ENCODE data around the gene UCK2. TPM values are rescaled to one million over a fixed set of nuclear protein-coding genes. Genes with fewer than 3 reads are reported as not detected.

UCK2 gene
- total RNA-seq, 4 donors from 2014 or later = 40.3 to 47.8 (median 42.2) TPM

GRCh38 chr1:165854101-165854845 is 26.9 kb downstream of the UCK2 start:
- WGBS, 2 donors = 74 to 79% methylated on average over 7 of the region's 7 CpGs
- intact Hi-C loops (cut with DNase I; ENCODE audit: low total_unique reads) = no loop called here
- no peak for DNase-seq (ENCODE audit: low spot score in 2 of 2)
- TF ChIP-seq, protein P1, sequence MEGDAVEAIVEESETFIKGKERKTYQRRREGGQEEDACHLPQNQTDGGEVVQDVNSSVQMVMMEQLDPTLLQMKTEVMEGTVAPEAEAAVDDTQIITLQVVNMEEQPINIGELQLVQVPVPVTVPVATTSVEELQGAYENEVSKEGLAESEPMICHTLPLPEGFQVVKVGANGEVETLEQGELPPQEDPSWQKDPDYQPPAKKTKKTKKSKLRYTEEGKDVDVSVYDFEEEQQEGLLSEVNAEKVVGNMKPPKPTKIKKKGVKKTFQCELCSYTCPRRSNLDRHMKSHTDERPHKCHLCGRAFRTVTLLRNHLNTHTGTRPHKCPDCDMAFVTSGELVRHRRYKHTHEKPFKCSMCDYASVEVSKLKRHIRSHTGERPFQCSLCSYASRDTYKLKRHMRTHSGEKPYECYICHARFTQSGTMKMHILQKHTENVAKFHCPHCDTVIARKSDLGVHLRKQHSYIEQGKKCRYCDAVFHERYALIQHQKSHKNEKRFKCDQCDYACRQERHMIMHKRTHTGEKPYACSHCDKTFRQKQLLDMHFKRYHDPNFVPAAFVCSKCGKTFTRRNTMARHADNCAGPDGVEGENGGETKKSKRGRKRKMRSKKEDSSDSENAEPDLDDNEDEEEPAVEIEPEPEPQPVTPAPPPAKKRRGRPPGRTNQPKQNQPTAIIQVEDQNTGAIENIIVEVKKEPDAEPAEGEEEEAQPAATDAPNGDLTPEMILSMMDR (IDR thresholded peaks at IDR 0.05) = no peak
- TF ChIP-seq POLR2A (IDR thresholded peaks at IDR 0.05) = no peak
- no peak overlapping the region for H3K4me3 ChIP-seq (ENCODE audit: low read depth, poor library complexity, severe bottlenecking)

DNA sequence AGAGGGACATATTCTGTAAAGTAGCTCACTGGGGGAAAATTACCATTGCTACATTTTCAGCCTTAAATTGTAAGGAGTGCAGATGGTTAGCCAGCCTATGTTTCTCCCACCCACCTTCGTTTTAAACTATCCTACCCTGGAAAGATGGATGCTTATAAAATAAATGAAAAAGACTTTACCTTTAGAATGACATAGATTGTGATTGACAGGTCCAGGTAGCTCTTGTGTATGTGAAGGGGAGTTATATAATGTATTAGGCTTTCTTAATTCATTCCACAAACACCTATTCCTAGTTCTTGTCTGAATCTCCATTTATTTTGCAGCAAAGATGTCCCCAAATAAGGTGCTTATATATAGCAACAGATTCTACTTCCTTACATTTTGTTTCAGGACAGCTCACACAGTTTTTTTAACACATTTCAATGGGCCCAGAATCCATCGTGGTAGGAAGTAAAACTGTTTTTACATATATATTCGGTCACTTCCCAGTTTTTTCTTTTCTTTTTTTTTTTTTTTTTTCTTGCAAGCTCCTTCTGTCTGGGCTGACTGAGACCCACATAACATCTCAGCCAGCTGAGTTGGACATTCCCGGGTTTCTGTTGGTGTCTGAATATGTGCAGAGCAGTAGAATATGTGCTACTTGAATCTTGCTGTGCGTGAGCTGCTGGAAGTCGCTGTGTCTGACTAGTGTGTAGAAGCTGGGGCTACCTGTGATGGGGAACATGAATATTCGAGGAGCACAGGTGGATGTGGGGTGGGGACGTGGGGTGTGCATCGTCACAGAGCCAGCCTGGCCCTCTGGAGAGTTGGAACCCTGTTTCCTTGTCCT is 27.8 kb downstream of the UCK2 start:
- intact Hi-C loops (cut with DNase I; ENCODE audit: low total_unique reads) = no loop called here
- DNase-seq (ENCODE audit: low spot score in 2 of 2) = no peak
- H3K4me3 ChIP-seq (ENCODE audit: low read depth, poor library complexity, severe bottlenecking) = no peak overlapping the region
- TF ChIP-seq POLR2A (IDR thresholded peaks at IDR 0.05) = no peak
- TF ChIP-seq, protein P1 (IDR thresholded peaks at IDR 0.05) = no peak
- 84 to 85% methylated on average over 9 of the region's 9 CpGs for WGBS, 2 donors

DNA sequence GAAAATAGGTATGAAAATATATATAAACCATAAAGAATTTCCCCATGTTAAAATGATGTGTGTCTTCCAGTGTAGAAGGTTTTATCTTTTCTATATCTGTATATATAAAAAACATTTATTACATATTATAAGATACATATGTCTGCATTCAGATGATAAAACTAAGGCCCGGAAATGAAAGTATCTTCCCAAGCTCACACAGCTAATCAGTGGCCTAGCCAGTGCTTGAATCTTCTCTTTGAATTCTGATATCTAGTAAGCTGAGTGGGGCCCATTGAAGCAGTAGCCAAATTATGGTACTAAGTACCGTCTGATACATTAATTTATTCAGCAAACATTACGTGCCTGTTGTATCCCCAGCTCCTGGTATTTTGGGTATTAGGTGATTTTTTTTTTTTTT is 28.6 kb downstream of the UCK2 start:
- TF ChIP-seq, protein P1 (IDR thresholded peaks at IDR 0.05) = no peak
- no peak for TF ChIP-seq POLR2A (IDR thresholded peaks at IDR 0.05)
- DNase-seq (ENCODE audit: low spot score in 2 of 2) = no peak
- H3K4me3 ChIP-seq (ENCODE audit: low read depth, poor library complexity, severe bottlenecking) = no peak overlapping the region
- intact Hi-C loops (cut with DNase I; ENCODE audit: low total_unique reads) = no loop called here
- 86 to 91% methylated on average over 3 of the region's 3 CpGs for WGBS, 2 donors

DNA sequence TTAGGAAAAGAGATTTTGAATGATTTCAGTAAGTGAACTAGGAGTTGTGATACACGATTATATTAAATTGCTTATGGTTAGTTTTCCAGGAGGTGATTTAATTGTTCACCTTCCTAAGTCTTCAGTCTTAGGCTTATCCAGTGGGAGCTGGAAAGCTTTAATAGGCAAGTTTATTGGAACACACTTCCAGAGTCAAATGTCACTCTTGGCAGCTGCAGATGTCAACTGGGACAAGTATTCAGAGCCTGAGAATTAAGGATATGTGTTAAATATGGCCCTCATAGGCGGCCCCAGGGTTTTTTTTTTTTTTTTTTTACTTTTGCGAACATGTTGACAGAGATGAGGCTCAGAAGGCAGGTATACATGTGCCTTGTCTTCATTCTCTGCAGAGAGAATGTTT is 29.2 kb downstream of the UCK2 start:
- intact Hi-C loops (cut with DNase I; ENCODE audit: low total_unique reads) = no loop called here
- WGBS, 2 donors = 68 to 75% methylated on average over 3 of the region's 3 CpGs
- TF ChIP-seq POLR2A (IDR thresholded peaks at IDR 0.05) = no peak
- TF ChIP-seq, protein P1 (IDR thresholded peaks at IDR 0.05) = no peak
- no peak overlapping the region for H3K4me3 ChIP-seq (ENCODE audit: low read depth, poor library complexity, severe bottlenecking)
- DNase-seq (ENCODE audit: low spot score in 2 of 2) = no peak

GRCh38 chr1:165857046-165857801 is 29.8 kb downstream of the UCK2 start:
- TF ChIP-seq, protein P1 (IDR thresholded peaks at IDR 0.05) = no peak
- no peak for TF ChIP-seq POLR2A (IDR thresholded peaks at IDR 0.05)
- intact Hi-C loops (cut with DNase I; ENCODE audit: low total_unique reads) = no loop called here
- no peak for DNase-seq (ENCODE audit: low spot score in 2 of 2)
- 90 to 92% methylated on average over 8 of the region's 8 CpGs for WGBS, 2 donors
- no peak overlapping the region for H3K4me3 ChIP-seq (ENCODE audit: low read depth, poor library complexity, severe bottlenecking)
